GM19240 (cell line): ENCODE measurements around the gene PLPP2.

Experiments
- DNase-seq: peaks from one replicate; pipeline ENCODE4 v3.0.0; 2011; ENCODE audit warnings: low spot score; ENCODE audit not compliant: insufficient read length

The PLPP2 gene

DNA sequence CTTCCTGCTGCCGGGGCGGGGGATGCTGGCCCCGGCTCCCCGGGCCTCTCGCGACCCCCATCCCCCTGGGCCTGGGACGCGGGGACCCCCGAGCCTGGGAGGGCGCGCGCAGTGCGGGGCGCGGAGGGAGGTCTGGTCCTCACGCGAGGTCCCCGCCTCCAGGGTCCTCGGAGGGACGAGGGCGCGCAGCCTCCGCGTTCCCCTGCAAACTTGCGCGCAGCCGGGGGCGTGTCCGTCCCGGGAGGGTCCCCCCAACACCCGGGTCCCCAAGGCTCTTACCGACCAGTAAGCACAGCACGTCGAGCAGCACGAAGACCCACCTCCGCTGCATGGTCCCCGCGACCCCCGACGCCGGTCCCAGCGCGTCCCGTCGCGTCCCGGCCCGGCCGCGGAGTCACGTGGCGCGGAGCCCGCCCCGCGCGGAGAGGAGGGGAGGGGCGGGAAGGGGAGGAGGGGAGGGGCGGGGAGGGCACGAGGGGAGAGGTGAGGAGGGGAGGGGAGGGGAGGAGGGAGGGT is at the start of gene PLPP2:
Gene PLPP2, minus strand, starts transcription at position 398 of the 516 bp plus-strand sequence. Its CDS starts 67 bp downstream, at position 331.
- no peak for DNase-seq

DNA sequence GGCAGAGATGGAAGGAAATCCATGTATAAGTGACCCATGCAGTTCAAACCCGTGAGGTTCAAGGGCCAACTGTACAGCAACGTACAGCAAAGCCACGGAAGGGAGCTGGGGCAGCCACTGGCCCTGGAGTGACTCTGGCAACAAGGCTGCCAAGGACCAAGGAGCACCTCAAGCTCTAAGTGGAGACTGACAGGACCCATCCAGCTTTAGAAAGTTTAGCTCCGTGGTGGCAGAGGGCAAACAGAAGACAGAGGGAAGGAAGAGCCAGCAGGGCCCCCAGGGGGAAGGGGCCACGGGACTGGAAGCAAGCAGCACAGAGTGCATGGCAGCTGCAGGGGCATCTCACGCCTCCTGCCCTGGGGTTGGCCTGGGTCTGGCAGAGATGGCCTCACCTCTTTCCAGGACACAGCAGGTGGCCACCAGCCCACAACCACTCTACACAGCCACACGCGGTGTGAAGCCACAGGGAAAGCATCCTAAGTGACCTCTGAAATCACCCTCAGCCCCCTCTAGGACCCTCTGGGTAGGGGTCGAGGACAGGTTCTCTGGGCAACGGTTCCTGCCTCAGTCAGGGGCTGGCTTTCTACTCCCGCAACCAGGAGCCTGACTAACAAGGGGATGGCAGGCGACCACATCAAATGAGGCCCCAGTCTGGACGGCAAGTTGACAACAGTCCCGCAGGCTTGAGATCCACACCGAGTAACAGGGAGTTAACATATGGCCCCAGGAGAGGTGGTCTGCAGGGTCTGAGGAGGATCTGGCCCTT is 49.6 kb upstream of the PLPP2 start:
- DNase-seq, result no peak

DNA sequence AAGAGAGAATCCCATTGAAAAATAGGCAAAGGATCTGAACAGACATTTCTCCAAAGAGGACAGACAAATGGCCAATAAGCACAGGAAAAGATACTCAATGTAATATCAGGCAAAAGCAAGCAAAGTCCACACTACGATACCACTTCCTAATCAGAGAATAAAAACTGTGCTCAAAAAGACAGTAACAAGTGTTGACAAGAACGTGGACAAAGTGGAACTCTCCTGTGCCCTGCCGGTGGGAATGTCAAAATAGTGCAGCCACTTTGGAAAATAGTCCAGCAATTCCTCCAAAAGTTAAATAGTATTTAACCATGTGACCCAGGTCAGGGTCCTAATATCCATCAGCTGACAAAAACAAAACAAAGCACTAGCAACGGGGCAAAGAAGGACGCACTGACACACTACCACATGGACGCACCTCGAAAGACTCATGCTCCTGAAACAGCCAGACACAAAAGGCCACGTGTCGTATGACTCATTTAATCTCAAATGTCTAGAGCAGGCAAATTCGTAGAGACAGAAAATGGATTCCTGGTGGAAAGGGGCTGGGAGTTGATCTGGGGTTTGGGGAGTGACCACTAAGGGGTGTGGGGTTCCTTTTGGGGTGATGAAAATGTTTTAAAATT is 48.2 kb upstream of the PLPP2 start:
- DNase-seq, result no peak

DNA sequence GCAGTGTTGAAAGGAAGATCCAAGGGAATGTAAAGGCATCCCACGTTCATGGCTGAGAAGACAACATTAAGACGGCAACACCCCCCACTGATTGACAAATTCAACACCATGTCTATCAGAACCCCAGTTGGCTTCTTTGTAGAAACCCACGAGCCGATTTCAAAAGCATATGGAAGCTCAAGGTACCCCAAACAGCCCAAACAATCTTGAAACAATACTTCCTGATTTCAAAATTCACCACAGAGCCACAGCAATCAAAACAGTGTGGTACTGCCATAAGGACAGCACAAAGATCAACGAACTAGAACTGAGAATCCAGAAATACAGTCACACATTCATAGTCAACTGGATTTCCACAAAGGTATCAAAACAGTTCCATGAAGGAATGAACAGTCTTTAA is 47.2 kb upstream of the PLPP2 start:
- no peak for DNase-seq

DNA sequence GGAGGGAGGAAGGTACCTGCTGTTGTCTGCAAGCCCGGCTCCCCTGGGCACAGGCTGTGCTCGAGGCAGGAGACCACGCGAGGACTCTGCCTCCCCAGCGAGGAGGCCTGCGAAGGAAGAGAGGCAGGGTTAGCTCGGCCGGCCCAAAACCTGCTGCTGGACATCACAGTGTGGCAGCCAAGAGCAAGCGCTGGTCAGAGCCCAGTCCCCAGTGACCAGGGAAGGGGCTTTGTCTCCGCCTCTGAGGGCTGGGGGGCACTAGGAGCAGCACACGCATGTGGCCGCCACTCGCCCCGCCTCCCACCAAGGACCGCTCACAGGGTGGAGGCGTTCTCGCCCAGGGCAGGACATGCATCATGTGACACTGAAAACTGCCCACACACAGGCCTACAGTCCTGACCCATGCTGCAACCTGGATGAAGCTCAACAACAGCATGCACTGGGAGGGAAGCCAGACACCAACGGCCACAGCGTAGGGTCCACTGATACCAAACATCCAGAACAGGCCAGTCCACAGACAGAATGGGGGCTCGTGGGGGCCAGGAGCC is 44.9 kb upstream of the PLPP2 start:
- DNase-seq, result no peak

DNA sequence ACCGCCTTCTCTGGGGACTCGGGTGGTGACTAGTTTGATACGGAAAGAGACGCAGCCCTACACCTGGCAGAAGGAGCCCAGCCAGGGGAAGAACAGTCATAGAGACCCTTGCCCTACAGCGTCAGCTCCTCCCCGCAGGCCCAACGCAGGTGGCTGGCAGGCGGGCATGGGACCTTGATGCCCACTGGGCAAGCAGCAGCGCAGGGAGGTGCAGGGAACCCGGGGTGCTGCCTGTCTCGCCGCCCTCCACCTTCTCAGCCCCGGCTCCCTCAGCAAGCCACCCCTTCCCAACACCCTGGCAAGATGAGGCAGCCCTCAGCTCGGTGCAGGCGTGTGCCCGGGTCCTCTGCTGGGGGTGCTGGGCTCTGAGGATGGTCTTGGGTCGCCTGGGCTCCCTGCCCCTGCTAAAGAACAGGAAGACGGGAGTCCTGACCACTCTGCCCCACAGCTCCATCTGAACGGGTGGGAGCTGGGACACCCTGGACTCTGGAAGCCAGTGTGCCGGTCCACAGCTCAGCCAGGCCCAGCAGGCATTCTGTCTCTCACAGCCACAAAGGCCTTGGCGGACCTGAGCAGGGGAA is 44.4 kb upstream of the PLPP2 start:
- no peak for DNase-seq

DNA sequence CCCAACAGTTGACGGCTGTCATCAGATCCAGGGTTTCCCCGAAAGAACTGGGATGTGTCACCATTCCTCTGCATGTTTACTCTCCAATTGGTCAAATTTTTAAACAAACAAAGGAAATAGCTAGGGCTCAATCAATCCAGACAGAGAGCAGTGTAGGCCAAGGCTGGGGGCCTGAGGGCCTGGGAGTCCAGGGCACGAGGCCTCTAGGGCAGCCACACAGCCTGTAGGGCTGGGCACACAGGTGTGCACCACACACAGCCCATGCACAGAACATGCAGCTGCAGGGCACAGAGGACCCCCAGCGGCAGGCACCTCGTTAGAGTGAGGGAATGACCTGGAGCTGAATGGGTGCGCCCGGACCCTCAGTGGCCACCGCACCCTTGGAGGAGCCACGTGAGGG is 43.9 kb upstream of the PLPP2 start:
- no peak for DNase-seq

DNA sequence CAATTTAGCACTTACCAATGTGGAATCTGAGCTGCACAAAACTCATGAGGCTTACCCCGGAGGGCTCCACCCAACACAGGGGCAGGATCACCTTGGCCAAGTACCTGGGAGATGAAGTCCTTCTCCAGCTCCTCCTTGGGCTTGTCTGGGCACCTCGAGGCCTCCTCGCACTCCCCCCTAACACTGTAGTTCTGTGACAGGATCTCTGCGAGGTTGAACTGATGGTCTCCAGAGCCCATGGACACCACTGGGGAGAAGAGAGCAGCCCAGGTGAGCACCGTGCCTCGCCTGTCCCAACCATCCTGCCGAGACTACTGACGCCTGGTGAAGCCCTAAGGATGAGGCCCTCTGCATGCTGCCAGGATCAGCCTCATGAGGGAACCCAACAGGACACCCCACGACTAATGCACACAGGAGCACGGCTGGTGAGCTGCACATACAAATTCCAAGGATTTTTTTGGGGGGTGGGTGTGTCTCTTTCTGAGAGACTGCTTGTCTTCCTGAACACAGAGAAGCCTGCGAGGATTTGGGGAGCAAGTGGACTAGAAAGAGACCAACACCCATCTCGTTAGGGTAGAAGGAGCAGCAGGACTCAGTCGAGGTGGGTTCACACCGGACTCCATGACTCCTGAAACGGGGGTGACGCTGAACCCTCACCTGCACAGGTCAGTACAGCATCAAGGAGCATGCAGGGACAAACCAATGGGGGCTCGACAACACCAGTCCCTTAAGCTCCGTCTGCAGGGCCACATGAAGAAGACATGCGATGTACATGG is 43.3 kb upstream of the PLPP2 start:
- no peak for DNase-seq

DNA sequence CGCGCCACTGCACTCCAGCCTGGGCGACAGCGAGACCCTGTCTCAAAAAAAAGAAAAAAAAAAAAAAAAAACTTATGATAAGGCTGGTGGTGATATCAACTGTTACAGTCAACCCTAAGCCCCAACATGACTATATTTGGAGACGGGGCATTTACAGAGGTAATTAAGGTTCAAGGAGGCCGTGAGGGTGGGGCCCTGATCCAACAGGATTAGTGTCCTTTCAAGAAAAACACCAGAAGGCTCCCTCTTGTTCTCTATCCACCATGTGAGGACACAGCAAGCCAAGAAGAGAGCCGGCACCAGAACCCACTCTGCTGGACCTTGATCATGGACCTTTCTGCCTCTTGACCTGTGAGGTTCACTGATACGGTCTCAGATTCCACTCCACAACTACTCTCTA is 39.3 kb upstream of the PLPP2 start:
- no peak for DNase-seq

DNA sequence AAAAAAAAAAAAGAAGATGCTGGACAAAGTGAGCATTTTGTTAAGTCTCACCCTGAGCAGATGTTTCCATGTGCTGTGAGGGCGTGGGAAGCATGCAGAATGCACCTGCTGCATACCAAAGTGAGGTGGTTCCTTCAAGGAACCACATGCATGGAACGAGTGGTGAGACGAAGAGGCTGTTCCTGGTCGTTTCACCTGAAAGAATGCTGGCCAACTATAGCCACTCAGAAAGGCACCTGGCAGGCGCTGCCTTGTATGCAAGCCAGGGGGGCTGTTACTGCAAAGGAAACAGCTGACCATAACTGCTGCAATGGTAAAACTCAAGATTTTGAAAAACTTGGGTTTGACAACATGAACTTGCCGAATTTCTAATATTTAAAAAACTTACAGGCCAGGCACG is 38.7 kb upstream of the PLPP2 start:
- DNase-seq, result no peak

DNA sequence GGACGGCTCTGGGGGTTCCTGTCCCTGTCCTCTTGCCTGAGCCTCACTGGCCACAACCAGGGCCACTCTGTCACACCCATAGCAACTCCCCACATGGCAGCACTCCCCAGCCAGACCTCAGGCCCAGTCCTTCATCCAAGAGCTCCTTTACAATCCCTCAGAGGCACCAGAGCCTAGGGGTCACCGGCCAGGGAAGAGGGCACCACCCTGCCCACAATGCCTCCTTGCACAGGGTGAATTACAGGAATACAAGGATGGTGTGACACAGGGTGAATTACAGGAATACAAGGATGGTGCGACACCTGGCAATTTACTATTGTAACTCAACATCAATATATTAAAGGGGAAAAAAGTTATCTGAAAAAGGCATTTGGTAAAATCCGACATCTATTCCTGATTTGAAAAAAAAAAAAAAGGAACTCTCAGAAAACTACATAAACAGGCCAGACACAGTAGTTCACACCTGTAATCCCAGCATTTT is 36.9 kb upstream of the PLPP2 start:
- no peak for DNase-seq

DNA sequence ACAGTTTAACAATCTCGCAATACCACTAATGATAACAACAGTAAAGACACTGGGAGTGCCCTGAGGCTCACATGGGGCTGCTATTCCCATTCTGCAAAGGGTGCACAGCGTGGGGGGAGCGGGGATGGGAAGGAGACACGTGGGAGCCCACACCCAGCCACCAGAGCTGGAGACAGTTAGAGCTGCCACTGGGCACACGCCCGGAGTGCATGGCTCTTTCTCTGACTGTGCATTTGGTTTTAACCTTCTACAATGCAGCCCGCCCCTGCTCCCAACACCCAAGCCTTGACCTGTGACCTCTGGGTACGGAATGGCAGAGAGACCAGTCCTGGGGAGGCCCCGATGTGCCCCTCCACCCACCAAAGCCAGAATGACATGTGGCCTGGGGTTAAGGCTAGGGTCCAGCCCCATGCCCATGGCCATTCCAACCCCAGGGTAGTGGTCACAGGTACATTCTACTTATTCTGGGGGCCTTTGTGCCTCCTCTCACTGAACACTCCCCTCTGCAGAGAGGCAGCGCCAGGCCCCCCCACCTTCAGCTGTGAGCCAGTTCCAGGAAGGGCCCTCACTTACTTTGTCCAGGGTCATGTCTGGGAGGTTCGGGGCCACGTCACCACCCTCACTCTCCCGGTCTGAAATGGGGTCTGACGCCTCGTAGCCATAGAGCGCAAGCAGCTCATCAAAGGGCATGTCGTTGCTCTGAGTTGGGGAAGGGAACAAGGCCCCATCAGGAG is 36.3 kb upstream of the PLPP2 start:
- no peak for DNase-seq

DNA sequence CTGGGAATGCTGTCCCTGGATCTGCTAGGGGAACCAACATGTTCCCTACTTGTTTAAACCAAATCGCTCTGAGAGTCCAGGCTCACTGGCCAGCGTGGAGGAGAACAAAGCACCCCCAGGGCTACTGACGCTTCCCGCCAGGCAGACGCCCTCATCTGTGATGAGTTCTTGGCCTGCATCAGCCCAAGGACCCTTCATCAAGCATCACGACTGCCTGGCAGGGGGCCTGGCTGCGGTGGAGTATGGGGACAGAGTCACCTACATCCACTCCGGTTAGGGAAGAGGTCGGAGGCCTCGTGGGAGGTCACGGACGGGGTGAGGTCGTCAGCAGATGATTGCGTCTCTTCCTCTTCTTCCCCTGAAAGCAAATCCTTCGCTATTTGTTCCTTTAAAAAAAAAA is 35.7 kb upstream of the PLPP2 start:
- DNase-seq, result no peak

DNA sequence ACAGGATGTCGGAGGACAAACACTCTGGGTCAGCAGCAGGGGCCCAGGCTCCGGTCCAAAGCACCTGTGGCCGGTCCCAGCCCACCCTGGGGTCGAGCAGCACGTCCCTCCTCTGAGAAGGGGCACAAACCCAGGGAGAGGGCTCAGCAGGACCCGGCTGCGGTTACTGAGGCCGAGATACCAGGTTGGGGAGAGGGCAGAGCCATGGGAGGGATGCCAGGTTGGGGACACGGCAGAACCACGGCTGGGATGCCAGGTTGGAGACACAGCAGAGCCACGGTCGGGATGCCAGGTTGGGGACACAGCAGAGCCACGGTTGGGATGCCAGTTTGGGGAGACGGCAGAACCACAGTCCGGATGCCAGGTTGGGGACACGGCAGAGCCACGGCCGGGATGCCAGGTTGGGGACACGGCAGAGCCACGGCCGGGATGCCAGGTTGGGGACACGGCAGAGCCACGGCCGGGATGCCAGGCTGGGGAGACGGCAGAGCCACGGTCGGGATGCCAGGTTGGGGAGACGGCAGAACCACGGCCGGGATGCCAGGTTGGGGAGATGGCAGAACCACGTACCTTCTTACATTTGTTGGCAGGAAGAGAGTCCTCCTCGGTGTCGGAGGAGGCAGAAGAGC is 34.8 kb upstream of the PLPP2 start:
- DNase-seq, result no peak

DNA sequence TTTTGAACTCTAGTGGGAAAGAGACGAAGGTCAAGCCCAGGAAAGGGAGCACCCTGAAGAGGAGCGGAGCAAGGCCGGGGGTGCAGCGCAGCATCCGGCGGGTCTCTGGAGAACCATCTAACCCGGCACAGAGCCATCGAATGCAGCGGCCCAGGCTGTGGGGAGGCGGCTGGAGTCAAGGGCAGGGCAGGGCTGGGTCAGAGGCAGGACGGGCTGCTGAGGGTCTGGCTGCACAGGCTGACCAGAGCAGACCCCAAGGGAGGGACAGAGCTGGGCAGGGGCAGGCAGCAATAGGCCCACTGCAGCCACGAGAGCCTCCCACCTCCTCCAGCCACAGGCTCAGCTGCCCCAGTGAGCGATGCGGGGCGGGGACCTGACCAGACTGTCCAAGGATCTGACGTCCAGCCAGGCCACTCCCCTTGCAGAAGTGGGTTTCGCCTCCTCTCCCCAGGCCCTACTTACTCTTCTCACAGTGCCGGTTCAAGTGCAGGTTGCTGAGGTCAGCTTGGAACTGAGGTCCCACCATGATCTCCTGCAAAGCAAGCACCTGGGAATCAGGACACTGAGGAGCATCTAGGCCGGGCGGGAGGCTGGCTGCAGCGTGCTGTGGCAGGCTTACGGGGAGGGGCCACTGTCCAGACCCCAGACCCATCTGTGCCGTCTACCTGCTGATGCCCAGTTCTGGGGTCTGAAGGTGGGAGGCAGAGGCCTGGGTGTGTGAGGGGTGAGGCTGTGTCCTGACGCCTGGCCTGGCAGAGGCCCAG is 34.2 kb upstream of the PLPP2 start:
- no peak for DNase-seq

DNA sequence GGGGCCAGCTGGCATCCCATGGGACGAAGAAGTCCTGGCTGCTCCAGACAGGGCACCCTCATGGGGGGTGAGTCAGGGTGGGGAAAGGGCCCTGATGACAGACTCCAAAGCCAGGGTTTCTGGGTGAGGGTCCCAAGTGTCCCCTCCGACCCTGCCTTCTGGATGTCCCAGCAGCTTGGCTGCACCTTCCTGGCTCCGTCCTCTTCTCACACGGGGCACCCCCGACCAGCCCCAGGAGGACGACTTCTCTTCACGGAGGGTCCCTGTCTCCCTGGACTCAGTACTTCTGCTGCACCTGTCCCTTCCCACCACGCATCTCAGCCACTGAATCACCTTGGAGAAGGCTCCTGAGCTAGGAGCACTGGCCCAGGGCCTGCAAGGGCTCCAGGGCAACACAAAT is 33.5 kb upstream of the PLPP2 start:
- no peak for DNase-seq

DNA sequence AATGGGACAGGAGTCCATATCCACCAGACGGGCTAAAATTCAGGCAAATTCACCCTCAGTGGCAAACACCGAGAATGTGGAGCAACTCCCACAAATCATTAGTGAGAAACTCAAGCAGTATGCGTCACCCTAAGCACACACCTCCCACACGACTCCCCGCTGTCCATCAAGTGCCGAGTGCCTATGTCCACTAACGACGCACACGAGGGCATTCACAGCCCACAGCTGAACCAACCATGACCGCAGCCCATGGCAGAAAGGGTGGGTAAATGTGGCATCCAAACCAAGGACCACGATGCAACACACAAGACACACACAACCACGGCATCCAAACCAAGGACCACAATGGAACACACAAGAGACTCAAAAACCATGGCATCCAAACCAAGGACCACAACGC is 31.4 kb upstream of the PLPP2 start:
- DNase-seq, result no peak

DNA sequence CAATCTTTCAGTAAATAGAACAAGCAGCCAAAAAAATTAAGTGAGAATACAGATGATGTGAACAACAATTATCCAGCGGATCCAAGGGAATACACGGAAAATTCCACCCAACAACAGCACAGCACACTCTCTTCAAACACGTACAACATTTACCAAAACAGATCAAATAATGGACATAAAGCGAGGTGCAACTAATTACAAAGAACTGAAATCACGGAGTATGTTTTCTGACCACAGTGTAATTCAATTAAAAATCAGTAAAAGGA is 27.2 kb upstream of the PLPP2 start:
- DNase-seq, result no peak

DNA sequence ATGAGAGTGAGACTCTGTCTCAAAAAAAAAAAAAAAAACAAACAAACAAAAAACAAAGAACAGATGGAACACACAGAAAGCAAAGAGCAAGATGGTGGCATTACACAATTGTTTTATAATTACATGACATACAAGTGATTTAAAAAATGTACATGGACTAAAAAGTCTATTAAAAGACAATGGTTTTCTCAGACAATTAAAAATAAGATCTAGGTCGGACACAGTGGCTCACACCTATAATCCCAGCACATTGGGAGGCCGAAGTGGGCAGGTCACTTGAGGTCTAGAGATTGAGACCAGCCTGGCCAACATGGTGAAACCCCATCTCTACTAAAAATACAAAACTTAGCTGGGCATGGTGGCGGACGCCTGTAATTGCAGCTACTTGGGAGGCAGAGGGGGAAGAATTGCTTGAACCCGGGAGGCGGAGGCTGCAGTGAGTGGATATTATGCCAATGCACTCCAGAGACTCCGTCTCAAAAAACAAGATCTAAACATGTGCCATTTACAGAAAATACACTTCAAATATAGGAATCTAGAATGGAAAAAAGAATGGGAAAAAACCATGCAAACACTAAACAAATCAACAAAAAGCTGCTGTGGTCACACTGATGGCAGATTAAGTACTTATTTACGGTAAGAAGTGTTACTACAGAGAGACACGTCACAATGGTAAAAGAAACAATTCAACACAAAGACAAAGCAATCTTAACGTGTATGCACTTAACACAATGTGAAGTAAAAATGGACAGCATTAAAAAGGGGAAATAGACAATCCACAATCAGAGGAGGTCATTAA is 26.7 kb upstream of the PLPP2 start:
- no peak for DNase-seq
